Measurements from ENCODE around the gene SLC23A2.

SLC23A2 gene

DNA sequence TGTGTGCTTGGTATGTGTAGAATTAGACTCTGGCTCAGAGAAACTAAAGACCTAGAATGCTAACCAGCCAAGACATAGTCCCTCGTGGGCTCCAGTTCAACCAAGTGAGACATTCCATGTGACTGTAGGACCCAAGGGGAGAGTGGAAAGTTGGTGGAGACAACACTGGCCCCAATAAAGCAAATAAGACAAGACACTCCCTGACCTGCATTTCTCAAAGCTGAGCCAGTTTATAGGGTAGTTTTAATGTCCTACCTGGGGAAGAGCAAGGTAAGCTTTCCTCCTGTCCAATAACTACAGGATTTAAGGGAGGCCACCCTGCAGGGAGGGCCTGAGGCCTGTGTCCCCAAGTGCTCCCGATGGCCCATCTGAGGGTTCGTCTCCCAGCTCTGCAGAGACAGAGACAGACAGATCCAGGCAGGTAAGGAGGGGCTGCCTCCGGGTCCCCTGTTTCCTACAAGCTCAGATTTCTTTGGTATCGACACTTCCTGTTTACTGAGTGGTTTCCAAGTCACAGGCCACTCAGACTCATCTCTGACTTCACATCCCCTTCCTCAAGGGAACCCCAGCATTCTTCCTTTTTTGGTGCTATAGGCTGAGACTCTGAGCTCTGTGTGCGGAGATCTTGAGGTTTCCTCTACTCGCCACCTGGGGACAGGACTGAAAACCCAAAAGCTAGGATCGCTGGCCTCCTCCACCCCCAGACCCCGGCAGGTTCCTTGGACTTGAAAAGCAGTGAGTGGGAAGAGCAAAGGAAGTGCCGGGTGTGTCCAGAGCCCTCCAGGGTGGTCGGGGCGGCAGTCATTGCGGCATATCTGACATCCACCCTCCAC, 187.2 kb downstream of the SLC23A2 start:
- no peak for DNase-seq (ENCODE audit: low spot score)

DNA sequence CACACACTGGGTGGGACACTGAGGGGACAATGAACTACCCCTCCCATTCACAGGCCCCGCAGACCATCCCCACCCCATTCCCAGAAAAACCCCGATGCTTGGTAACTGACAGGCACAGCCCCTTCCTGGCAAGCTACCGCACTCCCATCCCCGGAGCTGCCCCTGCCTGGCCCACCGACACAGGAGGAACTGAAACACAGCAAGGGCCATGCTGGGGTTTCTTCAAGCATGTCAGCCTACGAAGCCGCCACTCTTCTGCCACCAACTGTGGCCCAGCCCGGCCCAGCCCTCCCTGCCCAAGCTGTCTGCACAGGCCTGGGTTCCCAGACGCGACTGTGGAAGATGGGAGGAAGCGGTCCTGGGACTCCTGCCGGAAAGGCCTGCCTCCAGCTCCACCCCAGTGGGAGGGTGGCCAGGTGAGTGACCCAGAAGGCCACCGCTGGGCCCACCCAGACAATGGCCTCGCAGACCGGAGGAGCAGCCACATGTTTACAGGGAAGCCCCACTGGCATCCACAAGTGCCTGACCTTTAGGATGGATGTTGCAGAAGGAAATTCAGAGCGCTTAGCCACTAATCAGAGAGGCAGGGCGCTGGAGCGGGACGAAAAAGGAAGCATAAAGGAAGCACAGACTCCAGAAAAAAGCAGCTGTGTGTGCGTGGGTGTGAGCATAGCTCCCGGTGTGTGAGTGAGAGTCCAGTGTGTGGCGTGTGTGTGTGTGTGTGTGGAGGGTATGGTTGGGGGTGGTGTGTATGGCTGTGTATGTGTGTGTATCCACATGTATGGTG, 188.0 kb downstream of the SLC23A2 start:
- DNase-seq (ENCODE audit: low spot score), result no peak

- DNase-seq (ENCODE audit: low spot score), result no peak
Measured at GRCh38 chr20:4812641-4813075, 188.7 kb downstream of the SLC23A2 start.

DNA sequence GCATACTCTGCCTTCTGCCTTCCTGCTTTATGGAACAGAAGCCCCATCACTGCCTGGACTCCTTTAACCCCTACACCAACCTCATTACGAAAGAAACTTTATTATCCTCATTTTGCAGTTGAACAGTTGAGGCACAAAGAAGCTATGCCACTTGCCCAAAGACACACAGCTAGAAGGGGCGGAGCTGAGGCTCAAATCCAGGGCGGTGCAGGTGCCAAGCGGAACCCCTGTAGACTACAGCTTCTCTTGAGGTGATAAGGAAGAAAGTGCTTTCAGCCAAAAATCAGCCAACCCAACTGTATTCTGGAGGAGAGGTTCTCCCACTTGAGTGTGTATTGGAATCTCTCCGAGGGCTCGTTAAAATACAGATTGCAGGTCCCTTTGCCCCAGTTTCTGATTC, 189.1 kb downstream of the SLC23A2 start:
- DNase-seq (ENCODE audit: low spot score), result no peak

DNA sequence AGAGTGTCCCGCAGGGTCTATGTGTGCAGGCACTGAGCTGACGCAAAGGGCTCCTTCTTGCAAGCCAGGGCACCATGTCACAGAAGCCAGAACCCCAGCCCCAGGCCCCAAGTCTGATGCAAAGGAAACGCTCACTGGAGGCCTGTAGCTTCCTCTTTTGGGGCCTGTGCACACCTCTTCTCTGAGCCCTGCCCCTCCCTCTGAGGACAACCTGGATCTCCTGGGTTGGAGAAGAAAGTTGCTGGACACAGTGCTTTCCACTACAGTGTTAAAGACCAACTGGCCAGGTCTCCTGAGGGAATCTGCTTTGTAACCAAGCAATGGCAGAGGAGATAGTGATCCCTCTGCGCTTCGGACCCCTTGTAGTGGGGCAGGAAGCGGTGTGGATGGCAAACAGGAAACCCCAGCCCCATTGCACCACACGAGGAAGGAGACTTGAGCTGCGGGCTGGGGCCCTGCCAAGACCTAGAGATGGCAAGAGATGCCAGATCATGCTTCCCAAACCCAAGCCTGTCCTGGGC, 189.6 kb downstream of the SLC23A2 start:
- DNase-seq (ENCODE audit: low spot score), result no peak

DNA sequence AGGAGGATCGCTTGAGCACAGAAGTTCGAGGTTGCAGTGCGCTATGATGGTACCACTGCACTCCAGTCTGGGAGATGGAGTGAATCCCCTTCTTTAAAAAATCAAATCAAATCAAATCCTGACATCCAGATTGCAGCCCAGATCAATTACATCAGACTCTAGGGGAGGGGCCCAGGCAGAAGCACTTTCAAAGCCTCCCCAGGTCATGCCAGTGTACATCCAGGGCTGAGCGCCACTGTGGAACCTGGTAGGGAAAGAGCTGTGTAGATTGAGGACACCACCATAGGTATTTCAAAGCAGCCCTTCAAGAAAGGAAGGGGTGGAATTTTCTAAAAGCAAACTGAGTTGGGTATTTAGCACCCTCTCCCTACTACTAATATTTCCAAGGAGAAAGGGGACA, 190.1 kb downstream of the SLC23A2 start:
- no peak for DNase-seq (ENCODE audit: low spot score)

DNA sequence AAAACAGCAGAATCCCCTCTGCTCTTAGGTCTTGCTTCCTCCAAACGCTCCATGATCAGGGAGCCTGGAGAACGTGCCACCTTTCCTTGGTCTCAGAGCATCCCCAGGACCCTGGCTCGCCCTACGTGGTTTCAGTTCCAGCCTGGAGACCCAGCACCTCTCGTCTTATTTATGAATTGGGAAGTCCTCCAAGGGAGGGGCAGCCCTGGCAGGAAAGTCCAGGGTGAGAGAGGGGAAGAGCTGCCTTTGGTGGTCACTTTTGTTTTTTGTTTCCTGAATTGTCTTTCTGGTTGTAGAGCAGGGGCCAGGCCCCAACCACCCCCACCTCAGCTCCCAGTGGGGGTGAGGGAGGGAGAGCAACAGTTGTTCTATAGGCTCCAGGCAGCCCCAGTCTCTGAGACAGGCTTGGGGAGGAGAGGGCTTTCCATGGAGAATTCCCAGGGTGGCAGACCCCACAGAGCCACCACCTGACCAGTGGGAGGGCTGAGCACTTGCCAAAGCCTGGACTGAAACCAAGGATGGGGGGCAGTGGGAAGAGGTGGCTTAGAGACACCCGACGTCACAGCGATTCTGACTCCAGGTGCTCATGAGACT, 190.8 kb downstream of the SLC23A2 start:
- no peak for DNase-seq (ENCODE audit: low spot score)

DNA sequence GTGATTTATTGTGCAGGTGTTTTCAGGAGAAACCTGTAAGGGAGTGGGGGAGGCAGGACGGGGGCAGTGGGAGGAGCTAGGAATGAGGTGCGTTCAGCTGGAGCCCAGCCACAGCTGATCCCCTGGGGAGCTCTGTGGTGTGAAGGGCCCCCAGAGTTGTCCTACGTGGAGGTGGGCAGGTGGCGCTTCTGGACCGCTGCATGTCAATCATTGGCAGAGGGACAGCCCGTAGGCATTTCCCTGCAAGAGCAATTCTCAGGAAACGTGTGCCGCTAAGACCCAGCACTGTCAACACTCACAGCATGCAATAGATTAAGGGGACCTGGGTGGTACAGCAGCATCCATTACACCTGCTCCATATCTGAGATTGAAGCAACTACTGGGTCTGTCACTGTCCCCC, 191.6 kb downstream of the SLC23A2 start:
- DNase-seq (ENCODE audit: low spot score), result no peak

DNA sequence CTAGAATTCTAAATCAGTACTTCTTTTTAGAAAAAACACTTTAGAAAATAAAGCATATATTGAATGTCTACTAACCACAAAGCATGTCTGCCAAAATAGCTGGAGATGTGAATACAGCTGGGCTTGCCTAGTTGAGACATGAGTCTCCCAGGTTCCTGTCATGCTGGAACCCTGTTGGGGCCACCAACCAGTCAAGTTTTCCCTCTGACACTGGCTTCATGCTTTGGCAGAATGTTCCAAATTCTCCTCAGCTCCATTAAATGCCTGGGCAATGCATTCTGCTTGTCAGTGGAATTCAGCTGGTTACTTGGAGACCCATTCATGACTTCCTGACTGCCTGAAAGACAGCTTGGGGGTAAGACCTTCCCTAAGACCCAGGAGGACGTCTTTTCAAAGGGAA, 192.4 kb downstream of the SLC23A2 start:
- DNase-seq (ENCODE audit: low spot score), result no peak

DNA sequence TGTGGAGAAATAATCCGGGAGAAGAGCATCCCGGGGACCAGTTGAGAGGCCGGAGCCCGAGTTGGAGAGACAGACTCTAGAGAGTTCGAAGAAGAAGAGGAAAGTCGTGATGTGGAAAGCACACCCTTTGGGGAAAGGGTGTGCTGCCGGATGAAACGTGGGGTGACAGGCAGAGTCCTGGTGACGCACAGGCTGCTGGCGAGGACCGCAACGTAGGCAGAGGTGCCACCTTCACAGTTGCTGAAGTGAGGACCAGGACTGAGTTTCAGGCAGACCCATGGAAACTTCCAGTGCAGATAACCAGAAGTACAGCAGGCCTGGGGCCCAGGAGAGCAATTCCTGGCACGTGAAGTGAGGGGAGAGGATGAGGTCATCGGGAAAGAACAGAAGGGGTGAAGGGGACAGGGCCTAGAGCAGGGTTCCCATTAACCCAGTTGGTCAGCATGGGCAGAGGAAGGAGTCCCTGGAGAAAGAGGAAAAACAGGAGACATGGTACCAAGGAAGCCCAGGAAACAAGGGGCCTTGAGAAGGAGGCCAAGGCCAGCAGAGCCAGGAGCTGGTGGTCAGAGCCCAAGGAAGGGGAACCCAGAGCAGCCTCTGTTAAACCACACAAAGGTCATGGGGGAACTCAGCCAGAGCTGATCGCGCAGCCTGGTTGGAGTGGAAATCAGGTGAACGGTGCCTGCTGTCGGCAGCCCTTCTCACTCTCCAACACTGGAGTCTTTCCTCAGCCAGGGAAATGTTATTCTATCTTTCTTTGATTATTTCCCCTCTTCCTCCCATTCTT, 195.5 kb downstream of the SLC23A2 start:
- DNase-seq (ENCODE audit: low spot score), result no peak

GRCh38 chr20:4802527-4802926, 198.8 kb downstream of the SLC23A2 start:
- DNase-seq (ENCODE audit: low spot score), result no peak

Data from HuH-7.5 (cell line).